ENCODE measurements around the gene NUDCD2.
"Not testable (repeated sequence)": the region's sequence is repeated elsewhere in the genome, so short reads cannot be mapped to it uniquely, and the experiment has no call there.

Gene NUDCD2

GRCh38 chr5:163426128-163426527 lies 33.8 kb downstream of the NUDCD2 start:
- DNase-seq (ENCODE audit: low spot score): not testable (repeated sequence)

- no peak for DNase-seq (ENCODE audit: low spot score)
Measured at GRCh38 chr5:163424836-163425235, 35.1 kb downstream of the NUDCD2 start.

DNA sequence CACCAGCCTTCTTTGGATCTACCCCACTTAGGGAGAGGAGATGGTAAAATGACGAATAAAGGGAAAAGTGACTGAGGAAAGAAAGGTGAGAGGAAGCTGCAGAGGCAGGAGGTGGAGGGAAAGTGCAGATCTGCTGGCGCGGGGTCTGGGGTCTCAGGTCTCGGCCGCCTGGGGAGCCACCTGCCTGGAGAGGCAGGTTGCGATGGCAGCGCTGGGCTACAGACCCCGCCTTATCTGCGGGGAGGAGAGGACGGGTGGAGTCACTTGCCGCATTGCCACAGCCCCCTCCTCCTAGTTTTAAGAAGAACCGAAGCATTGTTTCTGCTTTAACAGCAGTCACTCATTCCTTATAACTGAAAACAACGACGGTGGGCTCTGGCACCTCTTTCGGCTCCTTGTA lies 44.2 kb downstream of the NUDCD2 start:
- not testable (repeated sequence) for DNase-seq (ENCODE audit: low spot score)

DNA sequence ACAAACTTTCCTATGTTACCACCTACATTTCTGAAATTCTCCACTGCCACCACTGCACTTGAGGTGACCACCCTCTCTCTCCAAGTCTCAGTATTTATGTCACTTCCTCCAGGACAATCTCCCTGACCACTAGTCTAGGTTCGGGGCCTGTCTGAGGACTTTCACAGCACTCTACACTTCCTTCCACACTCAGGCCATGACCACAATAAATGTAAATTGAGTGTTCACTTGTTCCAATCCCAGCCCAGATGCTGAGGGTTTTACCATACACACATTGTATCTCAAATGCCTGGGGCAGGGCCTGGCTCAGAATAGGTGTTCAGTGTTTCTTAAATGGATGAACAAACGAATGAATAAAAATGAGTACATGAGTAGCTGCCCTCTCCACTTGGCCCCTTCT lies 49.4 kb downstream of the NUDCD2 start:
- no peak for DNase-seq (ENCODE audit: low spot score)

DNA sequence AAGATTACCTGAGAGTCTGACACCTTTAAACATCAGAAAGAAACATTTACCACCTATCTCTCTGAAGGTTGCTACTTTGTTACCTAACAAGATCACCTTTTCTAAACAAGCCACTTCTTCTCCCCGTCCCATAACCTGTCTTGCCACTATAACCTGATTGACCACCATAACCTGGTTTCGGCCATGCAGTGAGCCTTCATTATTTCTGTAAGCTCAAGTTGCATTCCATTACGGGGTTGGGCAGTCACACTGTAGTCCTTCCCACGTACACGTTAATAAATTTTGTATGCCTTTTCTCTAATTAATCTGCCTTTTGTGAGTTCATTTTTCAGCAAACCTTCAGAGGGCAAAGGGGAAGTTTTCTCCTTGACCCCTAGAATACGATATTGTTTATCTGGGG lies 50.5 kb downstream of the NUDCD2 start:
- no peak for DNase-seq (ENCODE audit: low spot score)

DNA sequence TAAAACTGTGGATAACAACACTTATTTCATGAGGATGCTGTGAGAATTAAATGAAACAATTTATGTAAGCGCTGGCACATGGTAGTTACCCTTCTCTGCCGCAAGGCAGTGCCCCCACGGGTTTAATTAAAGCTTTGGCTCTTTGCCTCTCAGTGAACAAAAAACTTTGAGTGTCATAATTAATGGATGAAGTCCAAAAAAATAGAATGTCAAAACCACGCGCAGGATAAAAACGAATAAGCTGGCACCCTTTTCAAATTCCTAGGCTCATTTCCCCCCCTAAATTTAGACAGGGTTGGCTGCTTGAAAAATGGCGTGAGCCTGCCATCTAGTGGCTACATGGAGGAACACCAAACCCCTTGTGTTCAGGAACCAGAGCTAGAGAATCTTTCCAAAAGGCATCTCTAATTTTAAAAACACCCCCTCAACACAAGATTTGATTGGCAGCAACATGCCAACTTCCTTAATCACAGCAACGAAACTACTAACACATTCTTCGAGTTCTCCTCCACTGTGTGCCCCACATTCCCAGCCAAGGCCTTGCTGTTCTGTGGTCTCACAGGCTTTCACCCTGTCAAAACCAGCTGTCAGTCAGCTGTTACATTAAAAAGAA lies 51.5 kb downstream of the NUDCD2 start:
- peak; percentile 67 for DNase-seq (ENCODE audit: low spot score)

DNA sequence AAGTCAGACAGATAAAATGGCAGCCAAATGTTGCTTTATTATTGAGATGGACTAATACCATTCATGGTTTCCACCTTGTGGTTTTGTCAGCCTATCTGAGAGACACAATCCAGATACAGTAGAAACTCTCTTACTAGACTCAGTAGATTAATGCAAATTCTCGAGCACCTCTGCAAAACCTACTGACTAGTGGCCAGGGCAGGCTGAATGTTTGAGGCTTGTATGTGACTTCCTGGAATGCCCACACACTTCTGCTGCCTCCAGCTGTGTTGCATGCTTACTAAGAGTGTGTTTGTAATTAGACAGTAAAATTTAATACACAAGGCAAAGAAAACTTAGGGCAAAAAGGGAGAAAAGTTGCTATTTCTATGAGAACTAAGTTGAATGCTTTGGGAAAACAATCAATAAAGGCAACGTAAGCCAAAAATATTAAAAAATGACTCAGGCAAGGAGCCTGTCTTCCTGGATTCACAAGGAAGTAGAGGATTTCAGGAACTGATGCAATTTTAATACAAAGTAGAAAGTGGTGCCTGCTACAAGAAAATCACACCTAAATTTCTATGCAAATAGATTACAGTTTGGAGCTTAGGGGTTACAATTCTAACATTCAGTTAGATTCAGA lies 52.8 kb downstream of the NUDCD2 start:
- no peak for DNase-seq (ENCODE audit: low spot score)

GRCh38 chr5:163404364-163405173 lies 55.3 kb downstream of the NUDCD2 start:
- no peak for DNase-seq (ENCODE audit: low spot score)

DNA sequence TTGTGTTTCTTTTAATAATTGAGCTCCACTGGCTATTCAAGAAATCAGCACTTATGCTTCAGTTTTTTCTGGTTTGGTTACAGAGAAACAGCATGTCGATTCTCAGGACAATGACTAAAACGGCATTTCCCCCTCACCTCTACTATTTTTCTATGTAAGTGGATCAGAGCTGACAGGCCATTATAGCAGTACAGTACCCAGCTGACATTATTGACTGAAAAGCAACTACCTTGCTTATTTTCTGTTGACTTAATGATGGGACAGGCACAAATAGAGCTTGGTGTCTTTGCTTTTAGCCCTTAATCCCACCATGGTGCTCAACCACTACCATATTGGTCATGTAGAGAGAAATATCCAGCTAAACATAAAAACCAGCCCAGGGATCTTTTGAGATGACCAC lies 57.9 kb downstream of the NUDCD2 start:
- no peak for DNase-seq (ENCODE audit: low spot score)

DNA sequence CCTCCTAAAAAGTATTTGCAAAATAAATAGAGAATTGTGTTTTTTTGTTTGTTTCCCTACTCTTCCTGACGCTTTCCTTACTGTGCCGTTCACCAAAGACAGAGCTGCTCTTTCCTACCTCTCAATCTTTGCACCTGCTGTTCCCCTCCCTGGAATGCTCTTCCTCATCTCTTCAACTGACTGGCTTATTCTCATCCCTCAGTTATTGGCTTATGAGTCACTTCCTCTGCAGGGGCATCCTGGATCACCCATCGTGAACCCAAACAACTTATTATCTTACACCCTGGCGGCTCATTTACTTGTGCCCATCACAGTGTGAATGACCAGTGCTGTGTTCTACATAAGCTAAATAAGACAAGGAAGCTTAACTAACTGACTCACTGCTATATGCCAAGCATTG lies 58.6 kb downstream of the NUDCD2 start:
- DNase-seq (ENCODE audit: low spot score): no peak

DNA sequence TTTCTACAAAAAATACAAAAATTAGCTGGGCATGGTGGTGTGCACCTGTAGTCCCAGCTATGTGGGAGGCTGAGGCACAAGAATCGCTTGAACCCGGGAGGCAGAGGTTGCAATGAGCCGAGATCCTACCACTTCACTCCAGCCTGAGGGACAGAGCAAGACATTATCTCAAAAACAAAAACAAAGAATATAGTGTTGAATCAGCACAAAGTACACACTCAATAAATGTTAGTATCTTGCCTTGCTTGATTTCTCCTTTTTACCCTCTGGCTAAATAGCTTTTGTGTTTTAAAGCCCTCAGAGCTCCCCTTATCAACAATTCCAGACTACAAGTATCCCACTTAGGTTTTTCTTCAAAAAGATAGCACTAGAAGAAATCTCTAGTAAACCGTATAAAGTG lies 60.0 kb downstream of the NUDCD2 start:
- no peak for DNase-seq (ENCODE audit: low spot score)

GRCh38 chr5:163397354-163397753 lies 62.5 kb downstream of the NUDCD2 start:
- no peak for DNase-seq (ENCODE audit: low spot score)

DNA sequence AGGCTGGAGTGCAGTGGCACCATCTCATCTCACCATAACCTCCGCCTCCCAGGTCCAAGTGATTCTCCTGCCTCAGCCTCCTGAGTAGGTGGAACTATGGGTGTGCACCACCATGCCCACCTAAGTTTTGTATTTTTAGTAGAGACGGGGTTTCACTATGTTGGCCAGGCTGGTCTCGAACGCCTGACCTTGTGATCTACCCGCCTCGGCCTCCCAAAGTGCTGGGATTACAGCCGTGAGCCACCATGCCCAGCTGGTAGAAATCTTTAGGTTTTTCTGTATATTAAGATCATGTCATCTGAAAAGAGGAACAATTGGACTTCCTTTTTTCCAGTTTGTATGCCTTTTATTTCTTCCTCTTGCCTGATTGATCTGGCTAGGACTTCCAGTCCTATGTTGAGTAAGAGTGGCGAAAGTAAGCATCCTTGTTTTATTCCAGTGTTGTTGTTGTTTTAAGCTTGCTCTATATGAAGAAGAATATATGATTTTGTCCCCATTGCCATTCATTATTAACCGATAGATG lies 63.0 kb downstream of the NUDCD2 start:
- DNase-seq (ENCODE audit: low spot score): not testable (repeated sequence)

Measured in left forelimb (tissue), 1 donor.